Astrocyte of the cerebellum (primary cell): ENCODE measurements around the gene ABTB1.
A peak's percentile ranks its signal among the peaks of the same experiment; 100 is the strongest.

Experiments
- DNase-seq: peaks from one replicate; pipeline ENCODE4 v3.0.0-alpha.2; 2011; ENCODE audit warnings: low read depth
- H3K4me3 ChIP-seq: 2 replicates; pipeline ENCODE4 v1.5.1; 2011; ENCODE audit warnings: mild to moderate bottlenecking, low read depth, low read length, moderate library complexity
- in situ Hi-C: cut with HindIII; loops from 2 replicates; pipeline ENCODE4 v1.10.0; 2017; ENCODE audit warnings: low sequenced_read_pairs
- TF ChIP-seq, protein P1 (sequence below): IDR thresholded peaks from 2 replicates; pipeline ENCODE4 v1.5.1; 2012; ENCODE audit warnings: low read length, low read depth, moderate library complexity, mild to moderate bottlenecking; ENCODE audit errors: missing control alignments

ABTB1 gene

DNA sequence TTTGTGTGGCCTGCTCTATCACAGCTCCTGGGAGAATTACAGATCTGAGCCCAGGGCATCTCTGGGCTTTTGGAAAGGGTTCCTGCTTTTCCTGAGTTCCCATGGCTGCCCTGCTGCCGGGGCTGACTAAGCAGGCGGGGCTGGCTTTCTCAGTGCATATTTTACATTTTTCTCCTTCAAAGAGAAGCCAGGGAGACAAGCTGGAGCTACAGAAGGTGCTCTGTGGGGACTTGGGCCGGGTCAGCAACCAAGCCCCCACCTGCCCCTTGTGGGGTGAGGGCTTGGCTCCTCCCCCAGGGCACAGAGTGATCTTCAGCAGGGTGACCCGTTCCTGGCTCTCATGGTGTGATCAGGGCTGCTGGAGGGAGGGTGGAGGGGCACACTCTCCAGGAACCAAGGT, 17.4 kb downstream of the ABTB1 start:
- in situ Hi-C loops = no loop called here
- TF ChIP-seq, protein P1, sequence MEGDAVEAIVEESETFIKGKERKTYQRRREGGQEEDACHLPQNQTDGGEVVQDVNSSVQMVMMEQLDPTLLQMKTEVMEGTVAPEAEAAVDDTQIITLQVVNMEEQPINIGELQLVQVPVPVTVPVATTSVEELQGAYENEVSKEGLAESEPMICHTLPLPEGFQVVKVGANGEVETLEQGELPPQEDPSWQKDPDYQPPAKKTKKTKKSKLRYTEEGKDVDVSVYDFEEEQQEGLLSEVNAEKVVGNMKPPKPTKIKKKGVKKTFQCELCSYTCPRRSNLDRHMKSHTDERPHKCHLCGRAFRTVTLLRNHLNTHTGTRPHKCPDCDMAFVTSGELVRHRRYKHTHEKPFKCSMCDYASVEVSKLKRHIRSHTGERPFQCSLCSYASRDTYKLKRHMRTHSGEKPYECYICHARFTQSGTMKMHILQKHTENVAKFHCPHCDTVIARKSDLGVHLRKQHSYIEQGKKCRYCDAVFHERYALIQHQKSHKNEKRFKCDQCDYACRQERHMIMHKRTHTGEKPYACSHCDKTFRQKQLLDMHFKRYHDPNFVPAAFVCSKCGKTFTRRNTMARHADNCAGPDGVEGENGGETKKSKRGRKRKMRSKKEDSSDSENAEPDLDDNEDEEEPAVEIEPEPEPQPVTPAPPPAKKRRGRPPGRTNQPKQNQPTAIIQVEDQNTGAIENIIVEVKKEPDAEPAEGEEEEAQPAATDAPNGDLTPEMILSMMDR = no peak
- DNase-seq = peak; percentile 45
- no peak overlapping the region for H3K4me3 ChIP-seq

GRCh38 chr3:127690823-127691452, 18.2 kb downstream of the ABTB1 start:
- TF ChIP-seq, protein P1 = peak; percentile 84
- in situ Hi-C loops = no loop called here
- no peak for DNase-seq
- no peak overlapping the region for H3K4me3 ChIP-seq

DNA sequence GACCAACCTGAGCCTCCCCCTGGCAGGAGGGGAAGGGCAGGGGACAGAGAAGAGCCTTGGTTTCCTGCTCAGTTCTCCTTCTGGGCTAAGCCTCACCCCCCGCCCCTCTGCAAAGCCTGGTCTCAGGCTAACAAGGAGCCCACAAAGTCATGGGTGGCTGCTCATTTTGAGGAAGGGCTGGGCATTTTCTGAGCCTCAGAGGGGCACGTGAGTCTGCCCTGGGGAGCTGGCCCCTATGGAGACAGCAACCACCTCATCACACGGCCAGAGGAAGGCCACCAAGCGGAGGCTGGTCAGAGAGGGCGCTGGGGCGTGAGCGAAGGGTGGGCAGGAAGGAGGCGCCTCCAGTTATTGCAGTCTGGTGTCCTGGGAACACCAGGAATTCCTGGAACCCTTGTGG, 18.7 kb downstream of the ABTB1 start:
- TF ChIP-seq, protein P1 = no peak
- H3K4me3 ChIP-seq = no peak overlapping the region
- in situ Hi-C loops = no loop called here
- no peak for DNase-seq

DNA sequence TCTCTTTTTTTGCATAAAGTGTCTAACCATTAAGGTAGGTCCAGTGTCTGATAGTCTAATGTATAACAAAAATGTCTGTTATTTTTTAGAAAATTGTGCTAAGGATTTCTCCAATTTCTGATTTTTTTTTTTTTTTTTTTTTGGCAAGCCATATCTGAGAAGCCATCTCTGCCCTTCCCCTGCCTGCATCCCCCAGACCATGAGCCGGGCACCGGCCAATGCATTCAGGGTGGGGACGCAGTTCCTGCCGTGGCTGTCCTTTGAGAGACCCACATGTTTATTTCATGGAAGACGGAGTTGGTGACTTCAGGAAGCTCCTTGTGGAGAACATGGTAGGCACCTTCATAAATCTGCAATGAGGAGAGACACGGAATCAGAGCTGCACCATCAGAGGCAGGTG, 19.2 kb downstream of the ABTB1 start:
- in situ Hi-C loops = no loop called here
- TF ChIP-seq, protein P1 = no peak
- DNase-seq = no peak
- no peak overlapping the region for H3K4me3 ChIP-seq

DNA sequence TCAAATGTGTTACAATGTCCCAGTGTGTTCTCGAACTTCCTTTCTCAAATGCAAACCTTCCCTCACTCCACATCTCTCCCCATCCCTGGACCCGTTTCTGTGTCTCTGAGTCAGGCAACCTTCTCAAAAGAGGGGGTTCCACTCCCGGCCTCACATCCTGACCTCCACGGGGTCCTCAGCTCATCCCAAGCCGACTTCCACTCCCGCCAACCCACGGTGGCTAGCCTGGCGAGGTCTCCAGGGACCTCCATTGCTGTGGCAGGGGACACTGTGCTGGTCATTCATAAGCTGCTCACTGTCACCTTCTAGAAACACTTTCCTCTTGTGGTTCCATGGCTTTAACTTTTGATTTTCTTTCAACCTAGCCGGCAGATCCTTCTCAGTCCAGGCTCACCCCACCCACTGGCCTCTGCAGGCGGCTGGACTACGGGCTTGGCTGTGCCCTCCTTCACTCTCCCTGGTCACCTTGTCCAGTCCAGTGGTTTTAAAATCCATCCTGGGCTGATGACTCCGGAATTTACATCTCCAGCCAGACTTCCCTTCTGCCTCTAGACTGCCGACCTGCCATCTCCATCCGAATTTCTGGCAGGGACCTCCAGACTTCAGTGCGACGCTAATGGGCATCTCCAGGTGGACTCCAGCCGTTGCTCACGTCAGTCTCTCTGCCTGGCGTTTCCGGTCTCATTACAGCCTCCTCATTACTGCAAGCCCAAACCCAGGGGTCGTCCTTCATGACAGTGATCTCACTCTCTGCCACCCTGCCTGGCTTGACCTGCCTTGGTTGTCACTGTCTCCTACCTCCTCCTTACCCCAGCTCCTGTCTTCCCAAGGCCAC, 20.0 kb downstream of the ABTB1 start:
- TF ChIP-seq, protein P1 = no peak
- H3K4me3 ChIP-seq = no peak overlapping the region
- in situ Hi-C loops = no loop called here
- DNase-seq = no peak

DNA sequence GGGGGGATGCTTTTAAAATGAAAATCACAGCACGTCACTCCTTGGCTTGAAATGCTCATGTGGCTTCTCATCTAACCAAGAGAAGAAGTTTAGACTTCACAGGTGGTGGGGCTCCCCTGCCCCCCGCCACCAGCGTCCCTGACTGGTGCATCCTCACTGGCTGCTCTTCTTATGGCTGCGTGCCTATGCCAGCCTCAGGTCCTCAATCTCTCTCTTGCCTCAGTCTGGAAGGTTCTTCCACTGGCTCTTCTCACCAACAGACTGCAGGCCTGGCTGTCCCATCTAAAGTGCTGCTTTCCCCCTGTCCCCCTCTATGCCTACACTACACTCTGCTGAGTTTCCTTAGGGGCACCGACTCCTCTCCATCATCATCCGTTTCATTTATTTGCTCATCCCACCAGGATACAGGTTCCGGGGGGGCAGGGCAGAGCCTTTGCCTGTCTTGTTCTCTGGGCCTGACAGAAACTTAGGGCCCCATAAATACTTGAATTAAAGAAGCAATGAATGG, 20.6 kb downstream of the ABTB1 start:
- no peak for DNase-seq
- H3K4me3 ChIP-seq = no peak overlapping the region
- TF ChIP-seq, protein P1 = no peak
- in situ Hi-C loops = no loop called here
